GM12872 (cell line): ENCODE measurements around the gene MAPKBP1.

Experiments
- TF ChIP-seq, protein P1 (sequence below): IDR thresholded peaks from 3 replicates; pipeline ENCODE4 v1.5.1; 2011; ENCODE audit warnings: low read depth, mild to moderate bottlenecking, low read length, moderate library complexity; ENCODE audit not compliant: insufficient read depth

Gene MAPKBP1

DNA sequence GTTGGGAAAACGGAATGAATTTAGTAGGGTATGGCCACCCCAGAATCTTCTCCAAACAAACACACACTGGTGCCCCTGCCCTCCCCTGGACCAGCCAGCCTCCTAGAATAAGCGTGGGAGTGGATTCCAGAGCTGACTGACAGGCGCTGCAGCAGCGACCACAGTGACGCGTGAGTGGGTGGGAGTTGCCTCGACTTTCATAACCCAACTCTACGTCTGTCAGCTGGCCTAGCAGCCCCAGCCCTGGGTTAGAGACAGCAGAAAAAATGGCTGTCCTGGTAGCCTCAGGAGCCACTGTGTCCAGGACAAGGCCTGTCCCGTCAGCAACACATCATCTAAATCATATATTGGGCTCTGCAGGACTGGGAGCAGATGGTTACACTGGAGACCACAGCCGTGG lies 74.3 kb downstream of the MAPKBP1 start:
- TF ChIP-seq, protein P1, sequence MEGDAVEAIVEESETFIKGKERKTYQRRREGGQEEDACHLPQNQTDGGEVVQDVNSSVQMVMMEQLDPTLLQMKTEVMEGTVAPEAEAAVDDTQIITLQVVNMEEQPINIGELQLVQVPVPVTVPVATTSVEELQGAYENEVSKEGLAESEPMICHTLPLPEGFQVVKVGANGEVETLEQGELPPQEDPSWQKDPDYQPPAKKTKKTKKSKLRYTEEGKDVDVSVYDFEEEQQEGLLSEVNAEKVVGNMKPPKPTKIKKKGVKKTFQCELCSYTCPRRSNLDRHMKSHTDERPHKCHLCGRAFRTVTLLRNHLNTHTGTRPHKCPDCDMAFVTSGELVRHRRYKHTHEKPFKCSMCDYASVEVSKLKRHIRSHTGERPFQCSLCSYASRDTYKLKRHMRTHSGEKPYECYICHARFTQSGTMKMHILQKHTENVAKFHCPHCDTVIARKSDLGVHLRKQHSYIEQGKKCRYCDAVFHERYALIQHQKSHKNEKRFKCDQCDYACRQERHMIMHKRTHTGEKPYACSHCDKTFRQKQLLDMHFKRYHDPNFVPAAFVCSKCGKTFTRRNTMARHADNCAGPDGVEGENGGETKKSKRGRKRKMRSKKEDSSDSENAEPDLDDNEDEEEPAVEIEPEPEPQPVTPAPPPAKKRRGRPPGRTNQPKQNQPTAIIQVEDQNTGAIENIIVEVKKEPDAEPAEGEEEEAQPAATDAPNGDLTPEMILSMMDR, result no peak

DNA sequence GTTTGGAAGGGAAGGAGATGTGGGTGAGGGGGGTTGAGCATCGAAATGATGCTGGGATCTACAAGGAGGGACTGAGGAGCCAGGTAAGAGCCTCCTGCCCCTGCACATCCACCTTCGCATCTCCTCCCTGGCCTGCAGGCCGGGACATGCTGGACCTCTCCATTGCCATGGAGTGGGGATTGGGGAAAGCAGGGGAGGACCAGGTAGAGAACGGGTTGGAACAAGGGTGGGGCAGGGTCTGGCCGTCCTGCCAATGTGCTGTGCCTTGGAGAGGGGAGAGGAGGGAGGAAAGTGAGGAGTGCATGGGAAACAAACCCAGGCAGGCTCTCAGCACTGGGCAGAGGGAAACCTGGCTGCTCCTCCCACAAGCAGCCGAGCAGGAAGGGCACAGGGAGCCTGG lies 74.9 kb downstream of the MAPKBP1 start:
- TF ChIP-seq, protein P1, result no peak

DNA sequence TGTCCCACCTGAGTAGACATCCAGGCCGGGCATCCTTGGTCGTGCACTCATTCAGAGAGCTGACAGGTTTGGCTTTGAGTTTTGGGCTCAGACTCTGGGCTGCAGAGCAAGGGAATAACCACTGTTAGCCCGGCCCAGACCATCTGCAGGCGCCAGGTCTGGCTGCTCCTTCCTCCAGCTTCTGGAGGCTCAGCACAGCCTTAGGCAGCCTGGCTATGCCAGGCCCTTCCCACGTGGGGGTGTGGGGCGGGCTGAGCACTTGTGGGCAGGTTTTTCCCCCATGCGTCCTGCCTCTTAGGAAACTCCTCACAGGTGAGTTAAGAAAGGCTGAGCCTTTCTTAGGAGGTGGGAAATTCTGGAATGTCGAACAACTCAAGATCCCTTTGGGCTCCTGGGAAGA lies 75.6 kb downstream of the MAPKBP1 start:
- TF ChIP-seq, protein P1, result no peak

DNA sequence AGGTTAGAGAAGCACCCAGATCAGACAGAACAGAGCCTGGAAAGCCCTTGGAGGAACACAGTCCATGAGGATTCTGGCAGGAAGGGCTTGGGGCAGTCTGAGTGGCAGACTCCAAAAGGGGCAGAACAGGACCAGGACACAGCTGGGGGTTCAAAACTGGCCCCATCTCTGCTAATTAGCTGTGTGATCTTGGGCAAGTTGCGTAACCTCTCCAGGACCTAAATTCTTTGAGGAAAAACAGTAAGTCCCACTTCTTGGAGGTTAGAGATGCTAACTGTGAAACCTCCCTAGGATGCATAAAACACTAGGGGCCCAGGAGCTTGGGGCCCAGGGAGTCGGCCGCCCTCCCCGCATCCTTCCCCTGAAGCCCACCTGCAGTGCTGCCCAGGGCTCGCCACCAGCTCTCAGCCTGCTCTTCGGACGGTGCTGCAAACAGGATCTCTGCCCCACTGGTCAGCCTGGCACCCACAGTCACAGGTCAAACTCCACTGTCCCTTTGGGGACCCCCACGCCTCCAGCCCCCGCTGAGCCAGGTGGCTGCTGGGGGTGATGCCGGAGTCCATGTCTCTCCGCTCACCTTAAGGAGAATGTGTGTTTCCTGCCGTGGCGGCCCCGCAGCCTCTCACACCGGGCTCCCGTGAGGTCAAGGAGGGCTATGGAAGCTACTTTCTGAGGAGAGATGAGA lies 76.3 kb downstream of the MAPKBP1 start:
- TF ChIP-seq, protein P1, result no peak

GRCh38 chr15:41851167-41851523 lies 76.9 kb downstream of the MAPKBP1 start:
- TF ChIP-seq, protein P1, result no peak

DNA sequence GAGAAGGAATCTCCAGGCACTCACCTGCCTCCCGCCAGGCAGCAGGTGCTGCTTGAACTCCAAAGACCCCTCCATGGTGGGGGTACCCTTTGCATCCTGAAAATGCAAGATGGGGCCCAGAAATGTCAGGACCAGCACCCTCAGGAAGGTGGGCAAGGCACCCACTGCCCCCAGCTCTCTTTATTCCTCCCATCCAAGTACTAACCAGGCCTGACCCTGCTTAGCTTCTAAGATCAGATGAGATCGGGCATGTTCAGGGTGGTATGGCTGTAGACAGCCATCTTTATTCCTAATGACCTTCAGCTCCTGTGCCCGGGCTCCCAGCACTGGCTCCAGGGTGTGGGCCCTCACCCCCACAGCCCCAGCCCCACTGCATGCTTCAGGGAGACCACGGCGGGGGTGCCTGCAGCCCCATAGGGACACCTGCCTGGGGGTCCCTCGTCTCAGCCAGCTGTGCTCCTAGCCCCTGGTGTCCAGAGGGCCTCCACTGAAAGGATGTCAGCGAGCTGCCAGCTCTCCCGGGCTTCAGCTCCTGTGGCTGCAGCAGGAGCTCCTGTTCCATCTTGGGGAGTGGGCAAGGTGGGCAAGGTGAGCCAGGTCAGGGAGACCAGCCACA lies 77.6 kb downstream of the MAPKBP1 start:
- TF ChIP-seq, protein P1, result no peak

- TF ChIP-seq, protein P1, result no peak
Measured at GRCh38 chr15:41852736-41853590, 78.7 kb downstream of the MAPKBP1 start.
